Thymus (tissue), 11 donors: Measurements from ENCODE around the gene AADAC. TPM values are rescaled to one million over a fixed set of nuclear protein-coding genes. Genes with fewer than 3 reads are reported as not detected.

Experiments
- DNase-seq, 9 donors: peaks; one replicate each; pipeline ENCODE4 v3.0.0-alpha.2; 2013; ENCODE audit warnings: low spot score in 9 of 9, low read depth in 6 of 9, missing footprints in 1 of 9
- H3K27ac ChIP-seq, 2 donors: one replicate each; pipeline ENCODE4 v1.5.1; 2013; ENCODE audit warnings: control low read depth in 1 of 2, low read depth in 1 of 2, low read length in 1 of 2, mild to moderate bottlenecking in 1 of 2, moderate library complexity in 1 of 2
- H3K27me3 ChIP-seq, 2 donors: one replicate each; pipeline ENCODE4 v1.5.1; 2013; ENCODE audit warnings: low read length in 1 of 2; ENCODE audit not compliant: control insufficient read depth in 2 of 2, insufficient read depth in 1 of 2
- H3K36me3 ChIP-seq, 2 donors: one replicate each; pipeline ENCODE4 v1.5.1; 2013; ENCODE audit warnings: low read length in 1 of 2, mild to moderate bottlenecking in 1 of 2, moderate library complexity in 1 of 2; ENCODE audit not compliant: control insufficient read depth in 2 of 2, insufficient read depth in 2 of 2
- H3K4me1 ChIP-seq, 2 donors: one replicate each; pipeline ENCODE4 v1.5.1; 2013; ENCODE audit warnings: low read length in 2 of 2; ENCODE audit not compliant: control insufficient read depth in 2 of 2, insufficient read depth in 2 of 2
- H3K4me3 ChIP-seq, 2 donors: one replicate each; pipeline ENCODE4 v1.5.1; 2013; ENCODE audit warnings: low read length in 2 of 2, control low read depth in 1 of 2, mild to moderate bottlenecking in 1 of 2
- H3K9me3 ChIP-seq, 2 donors: one replicate each; pipeline ENCODE4 v1.5.1; 2013; ENCODE audit warnings: low read length in 1 of 2, mild to moderate bottlenecking in 1 of 2; ENCODE audit not compliant: control insufficient read depth in 2 of 2, insufficient read depth in 1 of 2
- WGBS: extraction: QIAGEN DNeasy Blood & Tissue Kit; methylation state at CpG from one replicate; pipeline ENCODE4 v1.1.7; 2013; 5-methylcytosine and 5-hydroxymethylcytosine counted together
- polyA plus RNA-seq: library from polyadenylated mRNA; stranded (reverse); fragments of 200-250 nt; gene quantifications from one replicate; pipeline ENCODE4 v1.2.3, GENCODE V29; 2013
- total RNA-seq: library from RNA; stranded (reverse); fragments of 120-200 nt; gene quantifications from one replicate; pipeline ENCODE4 v1.2.4, GENCODE V29; 2013
- donor health status: healthy.

The AADAC gene
- total and polyA plus RNA-seq, 2 donors = 0.19 to 1.7 TPM

DNA sequence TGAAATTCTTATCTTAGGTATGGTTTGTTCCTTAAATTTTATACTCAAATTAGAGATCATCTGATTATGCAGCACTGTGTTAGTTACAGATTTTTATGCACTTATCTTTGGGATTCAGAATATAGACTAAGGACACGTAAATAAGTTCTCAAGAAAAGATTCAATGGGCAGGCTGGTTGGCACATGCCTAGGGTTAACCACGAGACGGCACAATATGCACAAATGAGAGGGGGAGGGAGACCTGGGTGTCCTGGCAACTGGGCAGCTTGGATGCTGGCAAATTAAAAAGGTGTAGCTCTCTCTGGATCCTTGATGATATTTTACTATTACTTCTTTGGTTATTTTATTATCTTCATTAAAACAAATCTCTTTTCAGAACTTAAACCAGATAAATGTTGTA is 672 bp downstream of the AADAC start:
- H3K4me1 ChIP-seq = no peaks in the 10 kb centered on the region
- no peak overlapping the region for H3K27ac ChIP-seq
- no peaks in the 10 kb centered on the region for H3K9me3 ChIP-seq
- no peaks in the 10 kb centered on the region for H3K27me3 ChIP-seq
- H3K4me3 ChIP-seq = no peak overlapping the region
- DNase-seq = no peak
- WGBS = 94% methylated on average over 3 of the region's 3 CpGs
- no peaks in the 10 kb centered on the region for H3K36me3 ChIP-seq

DNA sequence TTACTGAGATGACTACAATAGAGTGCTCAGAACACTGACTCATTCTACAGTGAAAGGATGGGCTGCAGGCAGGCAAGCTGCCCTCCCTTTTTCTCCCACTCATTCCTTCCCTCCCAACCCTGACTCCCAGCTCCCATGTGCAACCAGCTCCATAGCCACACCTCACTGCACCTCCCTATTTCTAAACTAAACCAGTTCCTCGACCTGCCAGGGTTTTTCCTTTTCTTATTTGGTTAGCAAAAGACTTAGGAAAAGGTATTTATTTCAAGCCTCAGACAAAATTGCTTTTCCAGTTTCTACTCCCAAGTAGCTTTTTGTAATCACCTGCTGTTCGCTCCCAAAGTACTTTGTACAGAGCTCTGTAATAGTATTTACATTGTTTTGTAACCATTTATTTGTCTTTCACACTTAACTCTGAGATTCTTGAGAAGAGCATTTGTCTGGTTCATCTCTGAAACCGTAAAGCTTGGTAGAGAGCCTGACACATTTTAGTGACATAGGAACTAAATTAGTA is 2.2 kb downstream of the AADAC start:
- Histone ChIP-seq H3K4me3 (no peak overlapping the region), H3K27me3 (no peaks in the 10 kb centered on the region), H3K27ac (no peak overlapping the region), H3K4me1 (no peaks in the 10 kb centered on the region), H3K9me3 (no peaks in the 10 kb centered on the region), H3K36me3 (no peaks in the 10 kb centered on the region)
- no peak for DNase-seq
- WGBS = 90% methylated on average over 3 of the region's 3 CpGs

DNA sequence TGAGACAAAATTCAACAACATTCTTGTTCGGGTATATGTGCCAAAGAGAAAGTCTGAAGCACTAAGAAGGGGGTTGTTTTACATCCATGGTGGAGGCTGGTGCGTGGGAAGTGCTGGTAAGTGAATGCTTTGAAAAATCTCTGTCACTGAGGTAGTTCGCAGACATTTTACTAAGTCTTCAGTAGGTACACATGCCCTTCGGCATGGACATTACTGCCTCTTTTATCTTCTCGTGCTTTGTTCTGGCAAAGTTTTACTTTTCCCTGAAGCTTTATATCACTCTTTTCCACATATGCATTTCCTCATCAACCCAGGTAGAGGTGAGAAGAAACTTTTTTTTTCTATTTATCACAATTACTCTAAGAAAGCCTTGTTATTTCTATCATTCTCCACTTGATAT is 3.6 kb downstream of the AADAC start:
- H3K36me3 ChIP-seq = no peaks in the 10 kb centered on the region
- H3K9me3 ChIP-seq = no peaks in the 10 kb centered on the region
- H3K27ac ChIP-seq = no peak overlapping the region
- no peaks in the 10 kb centered on the region for H3K27me3 ChIP-seq
- no peaks in the 10 kb centered on the region for H3K4me1 ChIP-seq
- H3K4me3 ChIP-seq = no peak overlapping the region
- 97% methylated on average over 5 of the region's 5 CpGs for WGBS
- DNase-seq = no peak

DNA sequence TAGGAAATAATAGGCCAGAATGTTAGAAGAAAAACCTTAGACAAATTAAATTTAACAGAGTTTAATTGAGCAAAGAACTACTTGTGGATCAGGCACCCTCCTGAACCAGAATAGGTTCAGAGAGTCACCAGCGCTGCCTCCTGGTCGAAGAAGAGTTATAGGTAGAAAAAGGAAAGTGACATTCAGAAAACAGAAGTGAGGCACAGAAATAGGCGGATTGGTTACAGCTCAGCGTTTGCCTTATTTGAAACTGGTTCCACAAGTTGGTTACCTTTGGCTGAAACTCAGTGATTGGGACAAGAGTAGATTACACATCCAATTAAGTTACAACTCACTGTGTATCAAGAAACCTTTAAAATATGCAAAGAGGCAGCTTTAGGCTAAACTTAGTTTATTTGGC is 4.4 kb downstream of the AADAC start:
- no peaks in the 10 kb centered on the region for H3K36me3 ChIP-seq
- no peak for DNase-seq
- no peak overlapping the region for H3K27ac ChIP-seq
- no peaks in the 10 kb centered on the region for H3K27me3 ChIP-seq
- no peaks in the 10 kb centered on the region for H3K4me1 ChIP-seq
- WGBS = 97% methylated on average over 4 of the region's 4 CpGs
- H3K9me3 ChIP-seq = no peaks in the 10 kb centered on the region
- H3K4me3 ChIP-seq = no peak overlapping the region

DNA sequence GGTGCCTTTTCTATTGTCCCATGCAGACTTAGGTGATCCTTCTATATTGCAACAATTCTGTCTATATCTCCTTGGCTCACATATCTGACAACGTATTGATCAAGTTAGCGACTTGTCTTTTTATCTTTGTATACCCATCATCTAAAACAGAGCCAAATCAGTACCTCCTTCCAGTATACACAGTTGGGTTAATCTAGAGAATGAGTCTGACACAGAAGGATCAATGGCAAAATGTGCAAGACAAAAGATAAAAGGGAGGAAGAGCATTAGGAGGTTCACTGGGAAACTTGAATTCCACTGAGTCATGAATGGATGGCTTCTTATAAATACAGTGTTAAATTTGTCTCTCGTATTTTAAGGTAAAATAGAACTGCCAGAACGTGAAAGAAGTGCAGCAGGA is 6.0 kb downstream of the AADAC start:
- DNase-seq = no peak
- Histone ChIP-seq H3K4me3 (no peak overlapping the region), H3K9me3 (no peaks in the 10 kb centered on the region), H3K4me1 (no peaks in the 10 kb centered on the region), H3K36me3 (no peaks in the 10 kb centered on the region), H3K27ac (no peak overlapping the region), H3K27me3 (no peaks in the 10 kb centered on the region)
- 97% methylated on average over 4 of the region's 4 CpGs for WGBS

DNA sequence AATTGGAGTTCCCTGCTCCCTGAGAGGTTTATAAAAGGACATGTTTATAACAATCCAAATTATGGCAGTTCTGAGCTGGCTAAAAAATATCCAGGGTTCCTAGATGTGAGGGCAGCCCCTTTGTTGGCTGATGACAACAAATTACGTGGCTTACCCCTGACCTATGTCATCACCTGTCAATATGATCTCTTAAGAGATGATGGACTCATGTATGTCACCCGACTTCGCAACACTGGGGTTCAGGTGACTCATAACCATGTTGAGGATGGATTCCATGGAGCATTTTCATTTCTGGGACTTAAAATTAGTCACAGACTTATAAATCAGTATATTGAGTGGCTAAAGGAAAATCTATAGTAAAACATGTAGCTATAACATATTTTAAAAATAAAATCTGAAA is 13.9 kb downstream of the AADAC start:
- WGBS = 95% methylated on average over 3 of the region's 3 CpGs
- Histone ChIP-seq H3K4me3 (no peak overlapping the region), H3K4me1 (no peaks in the 10 kb centered on the region), H3K27ac (no peak overlapping the region), H3K27me3 (no peaks in the 10 kb centered on the region), H3K9me3 (no peaks in the 10 kb centered on the region), H3K36me3 (no peaks in the 10 kb centered on the region)
- no peak for DNase-seq

DNA sequence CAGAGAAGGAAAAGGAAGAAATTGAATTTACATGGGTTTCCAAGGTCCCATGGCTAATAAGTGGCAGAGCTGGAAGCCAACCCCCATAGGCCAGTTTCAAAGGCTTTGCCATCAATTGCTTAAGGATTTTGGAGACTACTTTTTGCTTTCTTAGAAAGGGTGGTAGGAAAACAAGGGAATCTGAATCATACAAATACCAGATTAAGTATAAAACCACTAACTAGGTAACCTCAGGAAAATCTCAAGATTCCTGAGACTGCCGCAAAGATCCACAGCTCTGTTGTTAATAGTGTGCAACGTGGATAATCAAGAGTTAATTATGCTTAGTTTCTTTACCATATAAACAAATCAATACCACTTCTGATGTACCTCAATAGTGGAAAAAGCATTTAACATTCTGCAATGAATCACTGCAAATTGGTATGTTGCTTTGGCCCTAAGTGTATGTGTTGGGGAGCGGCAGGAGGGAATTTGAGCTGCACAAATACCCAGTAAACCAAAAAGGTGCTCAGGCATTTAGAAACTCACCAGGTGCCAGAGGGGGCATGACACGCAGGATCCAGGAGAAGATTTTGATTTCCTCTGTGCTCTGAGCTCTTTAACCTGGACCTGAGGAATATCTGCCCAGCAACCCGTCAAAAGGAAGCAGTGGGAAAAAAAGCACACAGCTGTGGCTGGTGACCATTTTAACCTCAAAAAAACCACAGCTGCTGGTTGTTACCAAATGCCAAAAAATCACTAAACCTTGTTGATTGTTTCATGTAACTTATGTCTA is 22.0 kb downstream of the AADAC start:
- no peaks in the 10 kb centered on the region for H3K36me3 ChIP-seq
- 58% methylated on average over 5 of the region's 5 CpGs for WGBS

DNA sequence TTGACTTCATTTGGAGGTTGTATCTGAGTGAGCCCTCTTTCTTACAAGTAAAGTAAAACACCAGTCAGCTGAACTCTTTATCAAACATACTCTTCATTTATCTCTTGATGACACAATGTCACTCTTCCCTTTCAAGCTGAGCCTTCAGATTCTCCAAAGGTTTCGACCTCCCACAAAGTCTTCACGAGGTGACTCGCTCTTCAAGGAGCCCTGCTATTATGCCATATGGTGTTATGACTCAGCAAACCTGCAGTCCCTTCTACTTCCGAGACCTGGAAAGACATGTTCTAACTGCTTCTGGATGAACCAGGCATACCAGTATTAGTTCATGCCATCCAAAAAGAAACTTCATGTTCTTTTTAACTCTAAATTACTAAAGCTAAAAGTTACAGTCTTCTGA is 23.1 kb downstream of the AADAC start:
- Histone ChIP-seq H3K4me1 (peaks cover 4% of the 10 kb centered on the region in 2 donors), H3K27ac (no peak overlapping the region), H3K36me3 (no peaks in the 10 kb centered on the region), H3K4me3 (no peak overlapping the region), H3K9me3 (no peaks in the 10 kb centered on the region), H3K27me3 (no peaks in the 10 kb centered on the region)
- WGBS = 31% methylated on average over 4 of the region's 4 CpGs
- peak in 2 of 9 donors; percentile 11 to 46 for DNase-seq

More for the DNA sequence above, 22.0 kb downstream of the AADAC start:
- H3K4me1 ChIP-seq = peaks cover 4% of the 10 kb centered on the region in 2 donors
- no peak overlapping the region for H3K4me3 ChIP-seq
- no peak overlapping the region for H3K27ac ChIP-seq
- H3K9me3 ChIP-seq = no peaks in the 10 kb centered on the region
- DNase-seq = peak in 1 of 9 donors; percentile 16
- H3K27me3 ChIP-seq = no peaks in the 10 kb centered on the region

DNA sequence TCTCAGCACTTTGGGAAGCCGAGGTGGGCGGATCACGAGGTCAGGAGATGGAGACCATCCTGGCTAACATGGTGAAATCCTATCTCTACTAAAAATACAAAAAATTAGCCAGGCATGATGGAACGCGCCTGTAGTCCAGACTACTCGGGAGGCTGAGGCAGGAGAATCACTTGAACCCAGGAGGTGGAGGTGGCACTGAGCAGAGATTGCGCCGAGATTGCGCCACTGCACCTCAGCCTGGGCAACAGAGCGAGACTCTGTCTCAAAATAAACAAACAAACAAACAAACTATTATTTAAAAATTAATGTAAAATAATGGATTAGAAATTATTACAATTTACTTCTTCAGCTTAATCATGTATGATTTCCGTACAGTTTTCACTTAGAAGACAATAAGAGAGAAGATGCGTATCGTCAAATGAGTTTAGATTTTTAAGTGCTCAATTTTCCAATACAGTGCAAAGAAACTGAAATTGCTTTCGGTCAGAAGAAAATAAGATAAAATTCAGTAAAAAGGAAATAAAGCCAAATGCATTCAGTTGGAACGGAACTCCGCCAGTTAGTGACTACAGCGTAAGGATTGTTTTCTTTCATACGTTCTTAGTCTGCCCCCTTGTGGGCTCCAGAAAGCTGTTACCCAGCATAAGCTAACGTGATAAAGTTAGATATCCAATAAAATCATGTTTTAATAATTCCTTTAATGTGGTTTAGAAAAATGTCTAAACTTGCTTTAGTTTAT is 24.8 kb downstream of the AADAC start:
- Histone ChIP-seq H3K27ac (no peak overlapping the region), H3K36me3 (no peaks in the 10 kb centered on the region), H3K9me3 (no peaks in the 10 kb centered on the region), H3K4me3 (no peak overlapping the region), H3K4me1 (peaks cover 4% of the 10 kb centered on the region in 2 donors), H3K27me3 (no peaks in the 10 kb centered on the region)
- 62% methylated on average over 19 of the region's 19 CpGs for WGBS
- peak in 8 of 9 donors; percentile 47 to 85 (median 62) for DNase-seq
